GM19397 (cell line): ENCODE data around the gene RTN4.

Source experiments
- ATAC-seq: cut with Tn5 transposase; IDR thresholded peaks from one replicate; pipeline ENCODE4 v1.9.1; 2021; ENCODE audit warnings: mild to moderate bottlenecking, moderate library complexity; ENCODE audit not compliant: unreplicated experiment

Gene RTN4

DNA sequence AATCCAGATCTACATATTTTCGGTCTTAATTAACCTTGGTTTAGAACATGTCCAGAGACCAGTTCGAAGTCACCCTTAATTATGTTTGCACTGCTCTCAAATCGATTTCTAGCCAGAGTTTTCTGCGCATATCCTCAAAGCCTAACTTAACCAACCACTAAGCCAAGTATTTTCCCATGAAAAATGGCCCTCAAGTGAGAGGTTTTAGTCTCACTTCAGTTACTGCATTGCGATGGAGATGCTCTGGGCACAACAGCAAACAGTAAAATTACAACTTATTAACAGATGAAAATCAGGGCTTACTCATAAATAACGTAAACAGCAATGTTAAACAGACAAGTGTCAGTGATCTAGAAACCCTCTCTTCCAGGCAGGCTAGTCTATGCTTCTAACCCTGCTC is 4.5 kb downstream of the RTN4 start:
- no peak for ATAC-seq

DNA sequence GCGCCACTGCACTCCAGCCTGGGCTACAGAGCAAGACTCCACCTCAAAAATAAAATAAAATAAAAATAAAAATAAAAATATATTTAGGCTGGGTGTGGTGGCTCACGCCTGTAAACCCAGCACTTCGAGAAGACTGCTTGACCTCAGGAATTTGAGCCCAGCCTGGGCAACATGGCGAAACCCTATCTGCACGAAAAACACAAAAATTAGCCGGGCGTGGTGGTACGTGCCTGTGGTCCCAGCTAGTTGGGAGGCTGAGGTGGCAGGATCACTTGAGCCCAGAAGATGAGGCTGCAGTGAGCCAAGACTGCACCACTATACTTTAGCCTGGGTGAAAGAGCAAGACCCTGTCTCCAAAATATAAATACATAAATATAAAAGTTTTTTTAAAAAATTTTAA is 6.4 kb downstream of the RTN4 start:
- ATAC-seq: no peak

DNA sequence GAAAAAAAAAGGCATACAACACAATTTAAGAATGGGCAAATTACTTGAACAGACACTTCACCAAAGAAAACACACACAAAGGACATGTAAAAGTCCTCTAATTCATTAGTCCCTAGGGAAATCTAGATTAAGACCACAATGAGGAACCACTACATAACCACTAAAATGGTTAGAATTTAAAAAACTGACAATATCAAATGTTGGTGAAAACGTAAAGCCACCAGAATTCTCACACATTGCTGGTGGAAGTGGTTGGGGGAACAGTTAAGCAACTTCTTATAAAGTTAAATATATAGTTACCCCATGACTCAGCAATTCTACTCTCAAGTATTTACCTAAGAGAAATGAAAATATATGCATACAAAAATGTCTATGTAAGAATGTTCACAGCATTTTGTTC is 11.8 kb downstream of the RTN4 start:
- ATAC-seq: no peak

DNA sequence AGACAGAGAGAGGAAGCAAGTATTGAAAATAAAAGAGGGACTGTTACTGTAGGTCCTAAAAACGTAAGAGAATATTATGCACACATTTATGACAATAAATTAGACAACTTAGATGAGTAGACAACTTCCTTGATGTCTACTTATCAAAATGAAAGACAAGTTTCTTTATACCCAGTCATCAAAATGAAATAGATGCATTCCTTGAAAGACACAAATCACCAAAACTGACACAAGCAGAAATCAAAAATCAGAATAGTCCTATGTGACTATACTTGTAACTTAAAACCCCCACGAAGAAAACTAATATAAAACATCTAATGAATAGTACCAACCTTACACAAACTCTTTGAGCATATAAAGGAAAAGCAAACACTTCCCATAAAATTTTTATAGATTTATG is 14.5 kb downstream of the RTN4 start:
- ATAC-seq: no peak

DNA sequence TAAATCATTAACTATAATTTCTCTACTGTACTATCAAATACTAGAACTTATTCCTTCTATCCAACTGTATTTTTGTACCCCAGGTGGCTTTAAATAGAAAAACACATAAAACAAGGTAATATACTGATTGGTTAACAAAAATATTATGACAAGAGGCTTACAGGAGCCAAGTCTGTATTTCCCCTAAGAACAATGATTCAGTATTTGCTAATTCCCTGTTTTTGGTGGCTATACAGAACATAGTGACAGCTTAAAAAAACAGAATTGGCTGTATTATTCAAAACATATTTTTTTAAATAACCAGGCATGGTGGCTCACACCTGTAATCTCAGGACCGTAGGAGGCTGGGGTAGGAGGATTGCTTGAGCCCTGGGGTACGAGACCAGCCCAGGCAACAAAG is 16.3 kb downstream of the RTN4 start:
- ATAC-seq: no peak

DNA sequence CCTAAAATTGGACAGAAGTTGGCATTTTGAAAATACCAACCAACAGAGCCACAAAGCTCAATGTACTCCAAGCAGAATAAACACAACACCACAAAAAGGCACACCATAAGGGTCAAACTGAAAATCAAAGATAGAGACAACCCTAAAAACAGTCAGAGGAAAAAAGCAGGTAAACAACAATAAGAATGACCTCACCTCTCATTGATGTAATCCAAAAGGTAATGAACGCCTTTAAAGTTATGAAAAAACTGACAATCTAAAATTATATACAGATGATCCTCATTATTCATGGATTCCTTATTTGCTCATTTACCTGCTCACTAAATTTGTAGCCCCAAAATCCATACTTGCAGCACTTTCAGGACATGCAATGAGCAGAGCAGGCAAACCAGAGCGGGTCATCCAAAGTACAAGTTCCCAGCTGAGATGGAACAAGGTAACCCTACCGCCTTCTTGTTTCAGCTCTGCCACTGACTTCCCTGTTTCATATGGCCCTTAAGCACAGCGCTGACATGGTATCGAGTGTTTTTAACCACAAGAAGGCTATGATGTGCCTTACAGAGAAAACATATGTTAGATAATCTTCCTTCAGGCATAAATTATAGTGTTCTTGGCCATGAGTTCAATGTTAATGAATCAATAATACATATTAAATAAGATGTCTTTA is 17.0 kb downstream of the RTN4 start:
- peak; percentile 91 for ATAC-seq

DNA sequence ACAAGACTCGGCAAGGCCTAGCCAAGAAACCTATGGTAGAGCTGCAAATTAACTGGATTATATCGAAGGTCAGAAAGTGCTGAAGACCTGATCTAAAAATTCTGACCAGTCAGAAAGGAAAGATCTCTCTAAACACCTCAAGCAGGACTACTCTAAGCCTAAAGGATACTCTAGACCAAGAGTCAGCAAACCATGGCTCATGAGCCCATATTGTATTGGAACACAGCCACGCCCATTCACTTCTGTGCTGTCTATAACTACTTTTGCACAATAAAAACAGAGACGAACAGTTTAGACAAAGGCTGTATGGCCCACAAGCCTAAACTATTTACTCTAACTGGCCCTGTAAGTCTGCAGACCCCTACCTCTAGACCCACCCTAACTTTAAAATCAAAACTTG is 18.7 kb downstream of the RTN4 start:
- no peak for ATAC-seq

DNA sequence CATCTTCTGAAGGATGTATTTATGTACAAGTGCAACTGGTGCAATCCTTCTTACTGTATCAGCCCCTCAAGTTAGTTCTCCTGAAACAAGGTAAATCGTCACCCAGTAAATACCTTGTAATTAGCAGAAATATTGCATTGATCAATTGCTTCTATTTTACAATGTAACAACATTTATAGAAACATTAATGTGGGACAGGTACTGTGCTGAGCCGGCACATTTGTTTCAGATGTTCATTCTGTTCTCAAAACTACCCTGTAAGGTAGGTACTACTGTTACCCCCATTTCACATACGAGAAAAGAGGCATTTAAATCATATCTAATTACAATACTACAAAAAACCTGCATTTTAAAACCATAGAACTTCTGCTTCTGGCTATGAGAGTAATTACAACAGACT is 19.5 kb downstream of the RTN4 start:
- no peak for ATAC-seq

DNA sequence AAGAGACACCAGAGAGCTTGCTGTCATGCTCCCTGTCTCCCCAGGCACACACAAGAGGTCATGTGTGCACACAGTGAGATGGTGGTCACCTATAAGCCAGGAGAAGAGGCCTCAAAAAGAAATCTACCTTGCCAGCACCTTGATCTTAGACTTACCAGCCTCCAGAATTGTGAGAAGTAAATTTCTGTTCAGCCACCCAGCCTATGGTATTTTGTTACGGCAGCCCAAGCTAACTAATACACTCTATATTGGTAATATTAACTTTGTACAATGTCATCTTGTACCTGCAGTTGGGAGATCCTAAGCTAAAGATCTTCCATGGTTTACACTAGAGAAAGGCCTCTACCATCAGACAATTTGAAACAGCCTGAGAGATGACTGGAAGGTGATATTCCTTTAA is 21.2 kb downstream of the RTN4 start:
- ATAC-seq: no peak

DNA sequence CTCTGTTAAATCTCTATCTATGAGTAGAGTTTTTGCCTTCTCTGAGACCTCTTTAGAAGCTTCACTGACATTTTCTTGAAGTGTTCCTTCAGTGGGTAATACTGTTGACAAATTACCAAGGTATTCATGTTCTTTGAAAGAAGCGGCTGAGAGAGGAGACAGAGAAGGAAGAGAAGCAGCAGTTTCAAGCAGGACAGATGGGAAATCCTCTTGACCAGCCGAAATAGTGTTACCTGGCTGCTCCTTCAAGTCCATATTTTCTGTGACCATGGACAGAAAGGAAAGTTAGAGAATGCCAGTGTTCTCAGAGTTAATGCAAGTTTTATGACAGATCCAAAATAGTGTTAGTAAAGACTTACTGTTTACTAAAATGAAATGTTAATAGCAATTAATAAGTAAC is 23.0 kb downstream of the RTN4 start:
- no peak for ATAC-seq

DNA sequence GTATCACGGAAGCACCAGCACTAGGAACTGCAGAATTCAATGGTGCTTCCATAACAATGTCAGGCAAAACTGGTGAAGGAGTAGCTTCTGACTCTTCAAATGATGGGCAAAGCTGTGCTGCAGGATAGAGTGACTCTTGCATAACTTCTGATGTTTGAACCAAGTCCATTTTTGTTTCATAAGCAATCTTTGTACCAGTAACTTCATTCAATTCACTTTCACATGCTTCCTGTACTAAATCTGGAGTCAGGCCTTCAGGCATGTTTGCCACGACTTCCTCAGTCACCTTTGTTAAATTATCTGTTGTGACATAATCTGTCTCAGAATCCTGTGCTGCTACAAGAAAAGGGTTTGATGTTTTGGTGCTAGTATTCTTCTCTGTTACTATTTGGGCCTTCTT is 24.0 kb downstream of the RTN4 start:
- no peak for ATAC-seq

DNA sequence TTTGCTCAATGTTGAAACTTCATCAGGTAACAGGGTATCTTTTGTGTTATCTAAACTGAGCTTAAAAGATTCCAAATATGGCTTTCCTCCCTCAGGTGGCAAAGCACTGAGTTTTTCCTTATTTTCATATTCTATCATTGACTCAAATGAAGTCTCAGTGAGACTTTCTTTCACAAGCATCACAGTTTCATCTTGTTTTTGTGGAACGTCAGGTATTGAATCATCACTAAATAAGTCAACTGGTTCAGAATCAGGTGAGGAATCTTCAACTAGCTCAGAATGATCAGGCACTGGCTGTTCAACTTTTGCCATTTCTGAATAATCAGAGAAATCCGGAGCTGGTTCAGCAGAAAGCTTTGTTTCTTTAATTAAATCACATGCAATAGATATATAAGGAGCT is 24.6 kb downstream of the RTN4 start:
- no peak for ATAC-seq

DNA sequence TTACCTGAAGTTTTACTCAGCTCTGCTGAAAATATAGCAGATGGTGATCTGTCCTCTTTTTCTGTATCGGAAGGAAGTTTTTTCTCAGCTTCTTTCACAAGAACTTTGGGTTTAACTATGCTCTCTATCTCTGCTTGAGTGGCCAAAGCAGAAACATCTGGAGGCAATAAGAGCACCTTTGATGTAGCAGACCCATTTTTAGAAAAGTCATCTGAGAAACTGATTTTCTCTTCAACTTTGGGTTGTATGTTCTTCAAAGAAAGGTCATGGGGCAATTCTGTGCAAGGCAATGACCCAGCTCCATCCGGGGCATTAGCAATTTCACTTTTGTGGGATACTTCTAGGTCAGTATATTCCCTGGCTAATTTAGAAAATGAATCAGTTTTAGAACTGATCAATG is 25.2 kb downstream of the RTN4 start:
- no peak for ATAC-seq

DNA sequence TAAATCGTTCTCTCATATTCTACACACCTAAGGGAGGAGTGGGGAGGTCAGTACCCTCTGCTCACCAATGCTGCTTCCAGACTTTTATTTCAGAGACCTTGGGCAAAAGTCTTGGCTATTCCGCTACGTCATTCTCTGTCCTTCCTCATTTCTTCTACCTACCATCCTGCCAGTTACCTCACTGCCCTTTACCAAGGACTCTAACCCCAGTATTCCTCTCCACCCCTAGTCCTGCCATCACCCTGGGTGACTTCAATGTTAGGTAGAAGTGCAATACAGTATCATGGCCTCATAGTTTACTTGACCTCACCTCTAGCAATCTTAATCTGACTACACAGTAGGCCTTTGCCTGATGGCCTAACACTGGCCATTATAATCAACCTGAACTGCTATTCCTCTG is 27.8 kb downstream of the RTN4 start:
- ATAC-seq: no peak

DNA sequence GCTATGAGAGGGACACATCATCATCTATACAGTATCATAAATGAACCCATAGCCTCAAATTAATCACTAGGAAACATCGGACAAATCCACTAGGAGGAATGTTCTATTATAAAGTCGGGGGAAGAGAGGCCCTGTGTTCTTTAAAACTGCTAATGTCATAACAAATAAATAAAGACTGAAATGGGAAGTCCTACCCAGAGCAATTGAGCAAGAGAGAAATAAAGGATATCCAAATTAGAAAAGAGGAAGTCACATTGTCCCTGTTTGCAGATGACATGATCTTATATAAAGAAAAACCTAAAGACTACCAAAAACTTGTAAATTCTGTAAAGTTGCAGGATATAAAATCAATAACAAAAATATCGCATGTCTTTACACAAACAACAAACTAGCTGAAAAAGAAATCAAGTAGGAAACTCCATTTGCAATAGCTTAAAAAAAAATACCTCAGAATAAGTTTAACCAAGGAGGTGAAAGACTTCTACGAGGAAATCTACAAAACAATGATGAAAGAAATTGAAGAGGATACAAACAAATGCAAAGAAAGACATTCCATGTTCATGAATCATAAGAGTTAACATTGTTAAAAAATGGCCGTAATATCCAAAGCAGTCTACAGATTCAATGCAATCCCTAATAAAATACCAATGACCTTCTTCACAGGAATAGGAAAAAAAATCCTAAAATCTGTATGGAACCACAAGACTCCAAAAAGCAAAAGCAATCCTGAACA is 30.6 kb downstream of the RTN4 start:
- no peak for ATAC-seq

DNA sequence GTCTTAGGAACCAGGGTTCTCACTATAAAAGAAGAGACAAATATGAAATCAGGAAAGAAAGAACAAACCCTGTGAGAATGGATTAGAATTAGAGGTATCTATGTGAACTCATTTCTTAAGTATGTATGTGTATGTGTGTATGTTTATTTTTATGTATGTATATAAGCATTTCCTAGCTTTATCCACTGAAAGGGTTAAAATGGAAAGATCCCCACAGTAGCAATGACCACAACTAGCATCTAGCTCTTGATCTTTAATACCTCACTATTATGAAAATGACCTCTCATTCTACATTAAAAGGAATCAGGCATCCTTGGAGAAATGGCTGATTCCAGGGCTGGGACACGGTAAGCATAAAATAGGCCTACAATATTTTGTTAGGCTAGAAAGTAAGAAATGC is 31.6 kb downstream of the RTN4 start:
- no peak for ATAC-seq

DNA sequence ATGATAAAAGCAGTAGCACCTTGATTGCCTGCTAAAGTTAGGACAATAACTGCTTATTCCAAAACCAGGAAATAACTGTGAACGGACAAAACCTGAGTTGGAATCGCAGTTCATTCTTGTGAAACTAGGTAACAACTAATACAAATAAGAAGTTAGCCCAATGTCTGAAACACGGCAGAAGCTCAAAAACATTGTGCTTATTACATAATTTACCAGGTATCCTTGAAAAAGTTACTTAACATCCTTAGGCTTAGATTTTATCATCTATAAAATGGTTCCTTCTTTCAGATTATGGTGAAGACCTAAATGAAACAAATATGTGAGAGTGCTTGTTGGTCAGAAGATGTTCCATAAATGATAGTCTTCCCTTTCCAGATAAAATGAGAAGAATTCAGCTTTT is 32.4 kb downstream of the RTN4 start:
- no peak for ATAC-seq

DNA sequence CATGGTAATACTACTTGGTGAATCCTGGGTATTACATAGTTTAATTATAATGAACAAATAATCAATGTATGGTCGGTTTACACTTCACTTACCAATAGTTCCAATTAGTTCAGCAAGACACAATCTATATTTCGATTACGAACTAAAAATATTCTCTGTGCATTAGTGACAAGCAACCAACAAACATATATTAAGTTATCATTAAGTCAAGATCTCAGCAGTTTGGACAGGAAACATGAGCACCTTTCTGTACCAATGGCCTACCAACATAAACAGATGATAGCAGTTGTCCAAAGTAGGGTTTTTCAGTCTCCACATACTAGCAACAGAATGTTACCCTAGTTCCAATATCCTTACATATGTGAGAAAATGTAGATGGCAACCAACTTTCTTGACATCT is 32.8 kb downstream of the RTN4 start:
- ATAC-seq: no peak

DNA sequence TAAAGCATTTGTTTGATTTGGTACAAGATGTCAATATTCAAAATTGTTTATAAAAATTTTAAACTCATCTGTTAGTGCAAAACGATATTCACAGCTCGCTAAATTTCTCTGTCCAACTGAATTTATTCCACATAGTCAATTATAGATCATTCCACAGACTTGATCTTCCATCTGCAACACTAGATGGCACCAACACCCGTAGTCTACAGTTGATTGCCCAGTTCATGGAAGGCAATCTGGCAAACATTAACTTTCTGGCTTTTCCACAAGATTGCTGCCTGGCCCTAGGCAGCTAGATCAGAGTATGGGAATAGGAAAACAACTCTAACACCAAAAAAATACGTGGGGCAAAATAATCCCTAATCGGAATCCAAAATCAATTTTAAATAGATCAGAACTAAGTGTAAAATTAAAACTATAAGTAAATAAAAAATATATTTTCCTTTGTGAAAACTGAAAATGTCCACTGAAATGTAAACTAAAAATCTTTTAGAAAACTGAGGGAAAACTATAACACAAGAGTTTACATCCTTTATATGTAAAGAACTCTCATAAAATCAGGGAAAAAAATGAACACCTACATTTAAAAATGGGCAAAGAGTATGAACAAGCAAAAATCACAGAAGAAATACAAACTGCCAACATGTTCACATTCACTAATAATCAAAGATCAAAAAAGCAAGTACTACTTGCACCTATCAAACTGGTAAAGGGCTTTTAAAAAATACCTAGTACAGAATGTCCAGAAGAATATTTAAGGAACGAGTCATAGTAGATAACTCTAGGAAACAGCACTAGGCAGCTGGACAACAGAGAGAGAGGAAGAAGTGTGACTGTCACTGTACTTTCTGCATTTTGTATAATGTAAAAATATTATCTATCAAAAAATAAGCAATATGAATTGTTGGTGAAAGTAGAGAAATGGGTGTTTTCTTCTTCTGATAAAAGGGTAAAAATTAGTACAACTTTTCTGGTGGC is 35.0 kb downstream of the RTN4 start:
- ATAC-seq: no peak

DNA sequence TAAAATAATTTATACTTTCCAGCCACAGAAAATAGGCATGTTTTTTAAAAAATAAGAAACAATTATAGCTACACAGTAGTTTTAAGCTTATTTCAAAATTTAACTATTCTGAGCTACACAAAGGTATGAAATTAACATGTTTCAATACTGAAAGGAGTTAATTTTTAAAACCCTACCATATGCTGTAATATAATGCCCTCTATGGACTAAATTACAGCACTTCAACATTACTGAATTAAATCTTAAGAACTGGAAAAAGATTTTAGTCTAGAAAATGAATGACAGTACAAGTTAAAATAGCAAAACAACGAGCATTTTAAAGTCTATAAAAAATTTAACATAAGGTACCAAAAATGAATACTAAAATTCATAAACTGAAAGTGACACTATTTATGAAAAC is 36.3 kb downstream of the RTN4 start:
- ATAC-seq: no peak

DNA sequence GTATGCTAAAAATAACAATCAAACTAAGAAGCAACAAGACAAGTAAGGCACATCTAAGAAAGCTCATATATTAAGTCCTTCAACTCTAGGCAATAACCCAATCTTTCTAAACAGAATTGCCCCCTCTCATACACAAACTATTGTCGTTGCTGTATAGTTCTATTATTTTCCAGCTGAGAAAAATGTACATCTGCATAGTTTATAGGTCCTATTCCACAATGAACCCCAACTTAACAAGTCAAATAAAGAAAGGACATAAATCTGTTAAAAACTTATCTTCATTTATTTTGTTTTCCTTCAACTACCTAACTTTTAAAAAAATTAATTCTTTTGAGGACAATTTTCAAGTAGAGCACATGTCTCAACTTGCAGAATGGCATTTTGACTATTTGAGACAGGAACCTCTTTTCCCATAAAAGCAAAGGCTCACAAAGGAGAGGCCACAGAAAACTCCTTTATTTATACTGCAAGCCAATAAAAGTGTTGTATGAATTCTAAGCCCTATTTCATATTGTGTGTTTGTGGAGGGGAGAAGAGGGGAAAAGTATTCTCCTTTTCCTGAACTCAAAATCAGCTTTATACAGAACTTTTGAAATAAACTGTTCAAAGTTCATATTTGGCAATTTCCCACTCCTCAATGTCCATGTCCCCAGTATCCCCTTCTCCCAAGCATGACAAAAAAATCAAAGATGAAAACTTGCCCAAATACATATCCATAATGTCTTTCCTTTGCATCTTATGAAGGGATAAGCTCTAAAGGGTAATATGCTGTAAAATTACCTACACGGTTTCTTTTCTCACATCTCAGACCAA is 37.4 kb downstream of the RTN4 start:
- ATAC-seq: no peak
